Activated CD4-positive, alpha-beta T cell treated with anti-CD3 and anti-CD28 coated beads for 1 hour (primary cell): Measurements from ENCODE around the gene SPRR2F.
"Not testable (repeated sequence)": the region's sequence is repeated elsewhere in the genome, so short reads cannot be mapped to it uniquely, and the experiment has no call there.

ENCODE experiments used
- DNase-seq: peaks from one replicate; pipeline ENCODE4 v3.0.0-alpha.2; 2020

Gene SPRR2F, protein sequence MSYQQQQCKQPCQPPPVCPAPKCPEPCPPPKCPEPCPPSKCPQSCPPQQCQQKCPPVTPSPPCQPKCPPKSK

GRCh38 chr1:153113416-153113815 is at the start of gene SPRR2F:
Gene SPRR2F, minus strand, starts transcription at chr1:153113516. Its CDS starts 783 bp downstream, at chr1:153112733.
- no peak for DNase-seq

DNA sequence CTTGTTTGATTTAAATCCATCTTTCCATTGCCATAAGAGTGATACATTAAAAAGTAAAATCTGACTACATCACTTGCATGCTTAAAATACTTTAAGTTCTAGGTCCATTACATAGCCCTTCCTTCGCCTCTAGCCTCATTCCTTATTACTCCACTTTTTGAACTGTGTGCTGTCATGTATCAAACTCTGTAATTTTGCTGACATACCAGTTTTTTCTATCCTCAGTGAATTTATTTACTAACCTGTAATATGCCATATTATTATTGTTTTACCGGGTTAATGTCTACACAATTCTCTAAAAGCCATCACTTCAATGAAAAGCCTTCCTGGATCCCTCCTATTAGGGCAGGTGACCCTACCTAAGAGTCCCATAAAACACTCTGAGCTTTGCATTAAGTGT is 42.2 kb upstream of the SPRR2F start:
- no peak for DNase-seq

DNA sequence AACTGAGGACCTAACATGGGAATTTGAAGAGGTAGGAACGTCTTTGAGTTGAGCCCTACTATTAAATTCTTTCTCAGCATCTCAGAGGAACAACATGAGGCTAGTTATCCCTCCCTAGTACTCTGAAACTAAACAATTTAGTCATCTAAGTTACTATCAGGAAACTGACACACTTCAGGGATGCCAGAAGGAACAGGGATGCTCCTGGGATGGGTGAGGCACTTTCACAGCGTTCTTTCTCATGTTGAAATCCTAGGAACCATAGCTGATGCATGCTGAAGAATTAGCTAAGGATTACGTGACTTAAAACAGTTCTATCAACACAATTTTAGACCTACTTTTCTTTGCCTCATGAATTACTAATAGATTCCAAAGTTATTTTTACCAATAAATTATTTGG is 39.2 kb upstream of the SPRR2F start:
- no peak for DNase-seq

GRCh38 chr1:153150846-153151245 is 37.5 kb upstream of the SPRR2F start, which contains the start of gene SPRR2G:
Gene SPRR2G, minus strand, starts transcription at chr1:153150890. Its CDS starts 780 bp downstream, at chr1:153150110.
- DNase-seq, result no peak

DNA sequence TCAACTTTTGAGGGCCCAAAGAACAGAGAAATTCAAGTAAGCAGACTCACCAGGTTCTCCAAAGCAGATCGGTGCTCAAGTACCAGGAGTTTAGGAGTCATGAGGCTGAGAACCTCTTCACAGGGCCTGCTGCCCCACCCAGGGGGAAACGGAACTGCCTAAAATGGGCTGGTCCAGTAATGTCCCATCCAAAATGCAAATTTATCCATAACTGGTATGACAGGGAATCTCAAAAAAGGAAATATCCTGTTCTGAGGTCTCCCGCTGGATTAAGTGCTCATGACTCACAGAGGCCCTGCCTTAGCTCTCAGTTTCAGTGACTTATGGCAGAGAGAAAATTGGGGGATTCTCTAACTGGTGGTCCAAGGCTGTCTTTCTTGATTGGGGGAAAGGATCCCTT is 28.1 kb upstream of the SPRR2F start:
- DNase-seq, result no peak

DNA sequence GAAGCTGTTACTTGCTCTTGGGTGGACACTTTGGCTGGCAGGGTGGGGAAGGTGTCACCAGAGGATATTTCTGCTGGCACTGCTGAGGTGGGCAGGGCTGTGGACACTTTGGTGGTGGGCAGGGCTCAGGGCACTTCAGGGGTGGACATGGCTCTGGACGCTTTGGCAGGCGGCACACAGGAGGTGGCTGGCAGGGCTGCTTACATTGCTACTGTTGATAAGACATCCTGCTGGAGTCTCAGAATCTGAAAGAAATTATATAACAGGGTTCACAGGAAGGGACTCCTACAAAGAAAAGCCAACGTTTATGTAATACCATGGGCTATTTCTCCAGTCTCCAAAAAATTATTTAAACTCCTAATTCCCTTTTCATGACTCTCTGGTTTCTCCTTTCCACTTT is 27.2 kb upstream of the SPRR2F start:
- no peak for DNase-seq

DNA sequence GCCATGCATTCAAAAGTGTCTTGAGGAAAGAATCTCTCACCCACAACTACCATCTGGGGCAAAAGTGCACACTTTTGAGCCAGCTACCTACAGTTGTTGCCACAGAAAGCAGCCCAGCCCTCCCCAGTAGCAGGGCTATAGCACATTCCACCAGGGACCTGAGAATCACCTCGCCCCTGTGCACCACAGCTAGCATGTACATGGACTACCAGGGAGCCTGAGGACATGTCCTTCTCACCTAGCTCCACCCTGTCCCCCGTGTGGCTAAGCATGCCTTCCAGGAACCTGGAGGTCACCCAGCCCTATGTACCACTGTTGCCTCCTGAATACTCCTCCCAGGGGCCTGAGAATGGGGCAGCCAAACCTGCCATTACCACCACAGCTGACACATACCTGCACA is 20.4 kb upstream of the SPRR2F start:
- DNase-seq, result no peak

DNA sequence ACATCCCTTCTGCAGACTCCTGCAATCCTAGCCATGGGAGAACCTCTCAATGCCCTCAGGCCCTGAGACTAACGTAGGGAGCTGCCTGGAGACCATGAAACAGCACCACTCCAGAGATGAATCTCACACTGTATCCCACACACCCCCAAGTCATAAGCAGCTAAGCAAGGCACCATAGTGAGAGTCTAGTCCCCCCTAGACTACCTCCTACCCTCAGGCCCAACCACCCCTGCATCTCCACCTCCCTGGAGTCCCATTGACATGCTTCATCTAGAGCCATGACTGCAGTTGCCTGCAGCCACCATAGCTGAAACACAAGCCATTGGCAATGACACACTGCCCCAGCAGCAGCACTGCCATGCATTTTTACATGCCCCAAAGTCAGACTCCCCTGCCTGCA is 20.0 kb upstream of the SPRR2F start:
- no peak for DNase-seq

DNA sequence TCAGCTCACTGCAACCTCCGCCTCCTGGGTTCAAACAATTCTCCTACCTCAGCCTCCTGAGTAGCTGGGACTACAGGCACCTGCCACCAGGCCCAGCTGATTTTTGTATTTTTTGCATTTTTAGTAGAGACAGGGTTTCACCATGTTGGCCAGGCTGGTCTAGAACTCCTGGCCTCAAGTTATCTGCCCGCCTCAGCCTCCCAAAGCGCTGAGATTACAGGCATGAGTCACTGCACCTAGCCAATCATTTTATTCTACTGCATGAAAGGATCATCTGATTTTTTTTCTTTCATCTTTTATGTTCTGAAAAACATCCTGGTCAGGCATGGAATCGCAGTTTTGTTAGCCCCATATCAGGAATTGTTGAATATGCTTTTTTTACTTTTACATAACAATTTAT is 15.4 kb upstream of the SPRR2F start:
- not testable (repeated sequence) for DNase-seq

DNA sequence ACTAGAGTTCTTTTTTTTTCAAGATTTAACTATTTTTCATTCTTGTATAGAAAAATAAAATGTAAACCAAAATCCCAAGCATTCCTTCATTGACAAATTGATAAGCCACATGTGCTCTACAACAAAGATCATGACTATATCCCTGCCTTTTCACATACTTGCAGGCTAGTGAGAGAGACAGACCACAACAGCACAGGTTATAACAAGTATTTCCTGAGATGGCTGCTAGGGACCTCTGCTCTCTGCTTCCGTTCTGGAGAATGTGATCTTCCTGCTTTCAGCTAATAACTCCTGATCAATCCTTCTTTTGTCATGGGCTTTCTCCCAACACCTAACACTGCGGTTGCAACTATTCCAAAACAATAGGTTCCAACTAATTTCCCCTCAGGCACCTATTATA is 14.0 kb upstream of the SPRR2F start:
- DNase-seq, result no peak

DNA sequence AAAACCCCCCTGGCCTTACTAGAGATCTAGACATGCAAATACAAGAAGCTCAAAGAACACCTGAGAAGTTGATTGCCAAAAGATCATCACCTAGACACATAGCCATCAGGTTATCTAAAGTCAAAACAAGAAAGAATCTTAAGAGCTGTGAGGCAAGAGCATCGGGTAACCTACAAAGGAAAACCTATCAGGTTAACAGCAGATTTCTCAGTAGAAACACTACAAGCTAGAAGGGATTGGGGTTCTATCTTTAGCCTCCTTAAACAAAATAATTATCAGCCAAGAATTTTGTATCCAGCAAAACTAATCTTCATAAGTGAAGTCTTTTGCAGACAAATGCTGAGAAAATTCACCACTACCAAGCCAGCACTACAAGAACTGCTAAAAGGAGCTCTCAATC is 12.2 kb upstream of the SPRR2F start:
- DNase-seq, result no peak

DNA sequence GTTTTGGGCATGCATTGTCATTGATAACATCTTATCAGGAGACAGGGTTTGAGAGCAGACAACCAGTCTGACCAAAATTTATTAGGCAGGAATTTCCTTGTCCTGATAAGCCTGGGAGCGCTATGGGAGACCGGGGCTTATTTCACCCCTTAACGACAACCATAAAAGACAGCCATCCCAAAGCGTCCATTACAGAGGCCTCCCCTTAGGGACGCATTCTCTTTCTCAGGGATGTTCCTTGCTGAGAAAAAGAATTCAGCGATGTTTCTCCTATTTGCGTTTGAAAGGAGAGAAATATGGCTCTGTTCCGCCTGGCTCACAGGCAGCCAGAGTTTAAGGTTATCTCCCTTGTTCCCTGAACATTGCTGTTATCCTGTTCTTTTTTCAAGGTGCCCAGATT is 10.5 kb upstream of the SPRR2F start:
- DNase-seq, result not testable (repeated sequence)

DNA sequence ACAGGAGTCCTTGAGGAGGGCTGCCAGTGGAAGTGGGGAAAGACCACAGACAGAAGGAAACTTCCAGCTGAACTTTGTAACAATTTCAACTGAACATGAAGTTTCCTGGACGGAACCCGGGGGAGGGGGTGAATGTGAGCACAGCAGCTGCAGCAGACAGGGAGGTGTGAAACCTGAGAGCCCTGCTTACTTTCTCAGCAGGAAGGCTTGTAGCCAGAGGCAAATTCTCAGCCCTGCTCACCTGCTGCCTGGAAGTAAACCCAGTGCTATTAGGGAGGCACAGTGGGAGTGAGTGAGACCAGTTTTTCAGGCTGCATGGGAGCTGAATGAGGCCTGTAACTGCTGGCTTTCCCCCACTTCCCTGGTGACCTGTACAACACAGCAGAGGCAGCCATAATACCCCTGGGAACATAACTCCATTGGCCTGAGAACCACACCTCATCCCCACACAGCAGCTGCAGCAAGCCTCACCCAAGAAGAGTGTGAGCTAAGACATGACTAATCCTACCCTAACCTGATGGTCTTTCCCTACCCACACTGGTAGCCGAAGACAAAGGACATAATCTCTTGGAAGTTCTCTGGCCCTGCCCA is 9.6 kb upstream of the SPRR2F start:
- DNase-seq, result no peak

DNA sequence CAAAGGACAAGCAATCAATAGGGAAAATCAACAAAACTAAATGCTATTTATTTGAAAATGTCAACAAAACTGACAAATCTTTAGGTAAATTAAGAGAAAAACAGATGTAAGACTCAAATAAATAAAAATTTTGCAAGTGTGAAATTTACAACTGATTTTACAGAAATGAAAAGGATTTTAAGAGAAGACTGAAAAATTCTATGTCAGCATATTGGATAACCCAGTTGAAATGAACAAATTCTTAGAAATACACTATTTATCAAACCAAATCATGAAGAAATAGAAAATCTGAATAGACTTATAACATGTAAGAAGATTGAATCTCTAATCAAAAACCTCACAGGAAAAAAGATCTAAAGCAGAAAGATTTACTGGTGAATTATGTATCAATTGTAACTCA is 7.6 kb upstream of the SPRR2F start:
- no peak for DNase-seq

DNA sequence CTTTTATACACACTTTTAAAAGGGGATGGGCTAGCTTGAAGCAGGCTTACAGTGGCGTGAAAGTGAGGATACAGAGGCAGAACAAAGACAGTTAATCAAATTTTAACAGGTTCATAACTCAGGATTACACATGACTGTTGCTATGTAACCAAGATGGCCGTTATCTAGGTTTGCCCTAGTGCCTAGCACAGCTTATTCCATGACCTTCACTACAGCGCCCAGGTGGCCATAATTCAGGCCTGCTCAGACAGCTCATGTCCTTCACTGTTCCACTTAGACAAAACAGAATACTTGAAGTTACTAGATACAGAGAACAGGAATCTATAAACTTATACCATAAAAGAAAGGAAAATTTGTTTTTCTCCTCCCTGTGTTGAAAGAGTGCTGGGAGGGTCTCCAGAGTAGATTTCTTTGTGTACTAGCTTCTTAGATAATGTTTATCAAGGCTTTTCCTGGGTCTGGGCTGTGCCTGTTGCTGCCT is 6.2 kb upstream of the SPRR2F start:
- DNase-seq, result no peak

DNA sequence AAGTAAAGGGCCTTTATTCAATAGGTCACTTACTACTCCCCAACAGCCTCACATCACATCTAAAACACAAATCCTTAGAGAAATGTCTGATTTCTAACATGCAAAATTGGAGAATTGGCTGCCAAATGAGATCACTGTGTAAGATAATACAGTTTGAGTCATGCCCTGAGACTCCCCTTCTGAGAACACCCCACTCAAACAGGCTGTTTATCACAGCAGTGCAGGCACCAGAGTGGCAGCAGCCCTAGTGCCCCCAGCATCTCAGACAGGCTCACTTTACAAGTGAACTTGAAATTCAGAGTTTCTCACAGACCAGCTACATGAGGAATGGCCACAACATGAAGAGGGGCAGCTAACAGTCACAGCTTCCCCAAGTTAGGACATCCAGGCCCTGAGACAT is 1.9 kb upstream of the SPRR2F start:
- DNase-seq, result not testable (repeated sequence)

GRCh38 chr1:153112454-153112853 is 862 bp downstream of the SPRR2F start:
- DNase-seq, result not testable (repeated sequence)

GRCh38 chr1:153100245-153100644 is 13.1 kb downstream of the SPRR2F start:
- DNase-seq, result no peak

DNA sequence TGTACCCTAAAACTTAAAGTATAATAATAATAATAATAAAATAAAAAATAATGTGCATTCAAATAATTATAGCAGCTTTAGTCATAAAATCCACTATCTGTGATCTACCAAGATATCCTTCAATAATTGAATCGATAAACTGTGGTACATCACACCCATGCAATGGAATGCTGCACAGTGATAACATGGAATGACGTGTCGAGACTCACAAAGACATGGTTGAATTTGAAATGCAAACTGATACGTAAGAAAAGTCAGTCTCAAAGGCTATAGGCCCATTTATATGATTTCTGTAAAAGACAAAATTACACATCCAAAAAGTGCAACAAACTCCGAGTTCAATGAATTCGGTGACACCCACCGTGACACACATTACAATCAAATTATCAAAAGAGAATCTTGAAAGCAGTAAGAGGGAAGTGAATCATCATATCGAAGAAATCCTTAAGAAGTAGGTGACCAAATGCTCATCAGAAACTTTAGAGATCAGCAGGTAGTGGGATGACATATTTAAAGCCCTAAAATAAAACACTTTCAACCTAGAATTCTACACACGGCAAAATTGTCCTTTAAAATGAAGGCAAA is 13.8 kb downstream of the SPRR2F start:
- no peak for DNase-seq

- no peak for DNase-seq
Measured at GRCh38 chr1:153095764-153096163, 17.6 kb downstream of the SPRR2F start.

DNA sequence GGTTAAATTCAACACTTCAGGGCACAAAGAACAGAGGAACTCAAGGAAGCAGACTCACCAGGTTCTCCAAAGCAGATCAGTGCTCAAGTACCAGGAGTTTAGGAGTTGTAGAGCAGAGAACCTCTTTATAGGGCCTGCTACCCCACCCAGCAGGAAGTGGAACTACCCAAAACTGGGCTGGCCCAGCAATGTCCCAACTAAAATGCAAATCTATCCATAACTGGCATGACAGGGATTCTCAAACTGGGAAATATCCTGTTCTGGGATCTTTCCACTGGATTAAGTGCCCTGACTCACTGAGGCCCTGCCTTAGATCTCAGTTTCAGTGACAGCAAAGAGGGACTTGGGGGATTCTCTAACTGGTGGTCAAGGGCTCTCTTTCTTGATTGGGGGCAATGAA is 18.9 kb downstream of the SPRR2F start, which contains the start of gene SPRR2E:
Gene SPRR2E (minus strand): TSS at position 101 of the 400 bp plus-strand sequence. CDS start 775 bp downstream, outside the sequence.
- no peak for DNase-seq

DNA sequence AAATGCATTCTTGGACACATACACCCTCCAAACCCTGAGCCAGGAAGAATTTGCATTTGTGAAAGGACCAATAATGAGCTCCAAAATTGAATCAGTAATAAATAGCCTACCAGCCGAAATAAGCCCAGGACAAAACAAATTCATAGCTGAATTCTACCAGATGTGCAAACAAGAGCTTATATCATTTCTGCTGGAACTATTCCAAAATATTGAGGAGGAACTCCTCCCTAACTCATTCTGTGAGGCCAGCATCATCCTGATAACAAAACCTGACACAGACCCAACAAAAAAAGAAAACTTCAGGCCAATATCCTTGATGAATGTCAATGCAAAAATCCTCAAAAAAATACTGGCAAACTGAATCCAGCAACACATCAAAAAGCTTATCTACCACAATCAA is 25.7 kb downstream of the SPRR2F start:
- DNase-seq, result no peak

DNA sequence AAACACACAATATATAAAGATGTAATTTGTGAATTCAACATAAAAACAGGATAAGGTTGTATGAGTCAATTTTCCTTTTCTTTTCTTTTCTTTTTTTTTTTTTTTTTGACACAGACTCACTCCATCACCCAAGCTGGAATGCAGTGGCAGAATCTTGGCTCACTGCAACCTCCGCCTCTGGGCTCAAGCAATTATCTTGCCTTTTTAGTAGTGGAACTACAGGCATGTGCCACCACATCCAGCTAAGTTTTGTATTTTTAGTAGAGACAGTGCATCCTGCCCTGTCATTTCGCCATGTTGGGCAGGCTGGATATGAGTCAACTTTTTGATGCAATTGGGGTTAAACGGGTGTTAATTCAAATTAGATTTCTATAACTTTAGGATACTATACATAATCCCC is 31.6 kb downstream of the SPRR2F start:
- no peak for DNase-seq
